SHP77 treated with DMSO at 0.1 percent for 48 hours (cell line): Measurements from ENCODE around the gene ZC3H4.

Experiments
- DNase-seq: peaks from one replicate; lab custom pipeline; 2025; lab: John Stamatoyannopoulos, UW

ZC3H4 gene

DNA sequence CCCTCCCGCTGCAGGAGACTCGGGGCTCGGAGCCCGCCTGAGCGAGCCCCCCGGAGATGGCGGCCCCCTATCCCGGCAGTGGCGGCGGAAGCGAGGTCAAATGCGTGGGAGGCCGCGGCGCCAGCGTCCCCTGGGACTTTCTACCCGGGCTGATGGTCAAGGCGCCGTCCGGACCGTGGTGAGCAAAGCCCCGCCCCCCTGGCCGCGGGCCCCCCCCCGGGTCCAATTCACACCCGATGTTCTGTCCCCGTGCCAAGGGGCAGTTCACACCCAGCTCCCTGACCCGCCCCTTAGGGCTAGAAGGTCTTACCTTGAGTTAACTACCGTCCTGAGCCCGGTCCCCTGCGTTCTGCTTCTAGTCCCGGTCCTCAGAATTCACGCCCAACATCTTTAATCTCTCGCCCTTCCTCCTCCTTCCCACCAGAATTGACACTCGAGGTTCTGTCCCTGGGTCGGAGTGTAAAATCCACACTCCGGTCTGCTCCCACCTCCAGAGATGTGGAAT is 92.5 kb downstream of the ZC3H4 start:
- no peak for DNase-seq

DNA sequence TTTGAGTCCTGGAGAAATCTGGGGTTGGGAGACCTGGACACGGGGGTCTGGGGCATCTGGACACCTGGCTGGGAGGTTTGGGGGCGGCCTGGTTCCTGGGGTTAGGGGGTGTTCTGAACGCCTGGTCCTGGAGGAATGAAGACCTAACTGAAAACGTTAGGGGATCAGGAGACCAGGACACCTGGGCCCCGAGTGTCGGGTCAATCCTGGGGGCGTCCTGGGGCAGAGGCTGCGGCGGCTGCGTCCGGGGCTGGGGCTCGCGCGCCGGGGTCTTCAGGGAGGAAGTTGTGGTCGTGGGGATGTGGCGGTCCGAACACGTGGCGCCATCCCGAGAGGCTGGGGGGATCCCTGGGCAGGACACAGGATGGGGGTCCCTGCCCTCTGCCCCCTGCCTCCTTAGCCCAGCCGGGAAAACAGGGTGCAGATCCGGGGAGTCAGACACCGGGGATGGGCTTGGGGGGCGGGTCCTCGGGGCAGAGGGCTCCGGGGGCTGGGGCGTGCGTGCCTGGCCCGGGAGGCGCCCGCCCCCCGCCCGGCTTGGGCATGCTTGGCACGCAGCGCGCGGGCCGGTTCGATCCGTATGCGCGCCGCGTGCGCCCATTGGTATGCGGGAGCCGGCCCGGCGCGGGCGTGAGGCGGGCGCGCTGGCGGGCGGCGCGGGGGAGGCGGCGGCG is 93.3 kb downstream of the ZC3H4 start:
- no peak for DNase-seq

GRCh38 chr19:47019431-47020041 is 94.0 kb downstream of the ZC3H4 start, which contains the start of gene NPAS1:
TSS of gene NPAS1 (plus strand) at chr19:47019837. CDS start at chr19:47021048, 1,211 bp downstream.
- DNase-seq = no peak

DNA sequence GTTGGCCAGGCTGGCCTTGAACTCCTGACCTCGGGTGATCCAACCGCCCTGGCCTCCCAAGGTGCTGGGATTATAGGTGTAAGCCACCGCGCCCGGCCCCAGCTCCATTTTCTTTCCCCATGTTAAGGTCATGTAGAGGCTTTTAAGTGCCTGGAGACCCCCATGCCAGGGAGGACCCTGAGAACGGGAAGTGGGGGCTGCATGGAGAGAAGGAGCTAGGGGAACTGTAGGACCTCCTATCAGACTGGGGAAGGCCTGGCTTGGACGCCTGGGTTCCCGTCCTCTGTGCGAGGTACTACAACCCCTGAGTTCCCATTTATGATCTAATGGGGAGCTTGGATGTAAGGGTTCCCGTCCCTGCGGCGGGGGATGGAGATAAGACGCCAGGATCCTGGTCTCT is 94.7 kb downstream of the ZC3H4 start:
- no peak for DNase-seq
